GM12892 (cell line): ENCODE measurements around the gene ZNF407.

Source experiments
- POLR2A ChIP-seq: IDR thresholded peaks from 2 replicates; pipeline ENCODE4 v1.6.1; 2011; ENCODE audit warnings: low read depth, low read length, control low read depth
- POLR2AphosphoS5 ChIP-seq: IDR thresholded peaks from 2 replicates; pipeline ENCODE4 v1.6.1; 2011; ENCODE audit warnings: low read depth, low read length, control low read depth
- TAF1 ChIP-seq: IDR thresholded peaks from 2 replicates; pipeline ENCODE4 v1.6.1; 2011; ENCODE audit warnings: low read depth, mild to moderate bottlenecking, control low read depth, low read length, borderline replicate concordance

DNA sequence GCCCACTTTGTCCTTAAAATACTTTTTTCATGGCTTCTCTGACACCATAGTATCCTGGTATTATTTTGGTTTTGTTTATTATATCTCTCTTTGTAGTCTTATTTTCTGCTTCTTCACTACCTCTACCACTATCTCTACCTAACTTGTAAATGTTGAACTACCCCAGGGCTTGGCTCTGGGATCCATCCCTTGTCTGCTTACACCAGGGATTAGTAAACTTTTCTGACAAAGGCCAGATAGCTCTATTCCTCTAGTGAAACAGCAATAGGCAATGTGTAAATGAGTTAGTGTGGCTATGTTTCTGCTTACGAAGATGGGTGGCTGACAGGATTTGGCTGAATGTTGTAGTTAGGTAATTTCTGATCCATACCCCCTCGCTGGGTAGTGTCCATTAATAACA, 76.8 kb downstream of the ZNF407 start:
- TF ChIP-seq POLR2A (no peak), POLR2AphosphoS5 (no peak), TAF1 (no peak)
